Right lobe of liver (tissue), 6 donors: ENCODE data around the gene CREB3L2. TPM values are rescaled to one million over a fixed set of nuclear protein-coding genes. Genes with fewer than 3 reads are reported as not detected.

Experiments
- ATAC-seq, 4 donors: fragments of 200-7000 bp; cut with Tn5 transposase; one replicate each; pipeline ENCODE4 v1.9.1; 2020; ENCODE audit warnings: mild to moderate bottlenecking in 4 of 4, moderate library complexity in 4 of 4
- DNase-seq, 3 donors: peaks; one replicate each; pipeline ENCODE4 v3.0.0-alpha.2; 2020
- H3K27ac ChIP-seq, 3 donors: fragments of 200-600 bp; one replicate each; pipeline ENCODE4 v1.8.0; 2022
- H3K27me3 ChIP-seq, 2 donors: fragments of 200-600 bp; one replicate each; pipeline ENCODE4 v1.8.0; 2022
- H3K36me3 ChIP-seq, 4 donors: fragments of 200-600 bp; sonication (generic) in 1 of 4; one replicate each; pipeline versions ENCODE4 v1.5.1 to v1.8.0; 2017 to 2022; ENCODE audit warnings: control low read depth in 1 of 4
- H3K4me1 ChIP-seq, 4 donors: fragments of 200-600 bp; sonication (generic) in 1 of 4; one replicate each; pipeline versions ENCODE4 v1.5.1 to v1.8.0; 2017 to 2022; ENCODE audit warnings: control low read depth in 1 of 4
- H3K4me3 ChIP-seq, 3 donors: fragments of 200-600 bp; one replicate each; pipeline ENCODE4 v1.8.0; 2022
- H3K9me3 ChIP-seq, 4 donors: fragments of 200-600 bp; sonication (generic) in 1 of 4; one replicate each; pipeline versions ENCODE4 v1.5.1 to v1.8.0; 2017 to 2022; ENCODE audit warnings: control low read depth in 1 of 4
- CTCF ChIP-seq, 4 donors: fragments of 200-600 bp in 3 of 4; fragments of 450-650 bp in 1 of 4; IDR thresholded peaks; one replicate each; pipeline versions ENCODE4 v1.5.1 to v1.8.0; 2016 to 2022; ENCODE audit warnings: antibody characterized with exemption in 4 of 4, mild to moderate bottlenecking in 2 of 4
- POLR2A ChIP-seq: fragments of 450-650 bp; IDR thresholded peaks from one replicate; pipeline ENCODE4 v1.6.1; 2017; ENCODE audit warnings: antibody characterized with exemption, mild to moderate bottlenecking
- WGBS: methylation state at CpG from one replicate; pipeline ENCODE4 v1.1.6; 2018; ENCODE audit warnings: low coverage, low lambda C conversion rate; ENCODE audit not compliant: insufficient coverage; ENCODE audit errors: missing lambda C conversion rate; 5-methylcytosine and 5-hydroxymethylcytosine counted together
- intact Hi-C, 2 donors: fragments of 100-400 bp; cut with DNase I; formaldehyde crosslinking; loops; one replicate each; pipeline versions ENCODE4 v1.11.2 to v1.14.1; 2022
- total RNA-seq, 6 experiments: library from RNA; depleted of rRNA in 2 of 6; stranded (reverse); fragments of >200 nt in 2 of 6; fragmentation: NEBNext Ultra II Directional in 3 of 6; extraction: Animal tissue kit (Norgen Biotek cat#: 25700) in 3 of 6; gene quantifications; one replicate each; pipeline versions ENCODE4 v1.1.0 to v1.2.4, GENCODE V29; 2016 to 2023
- donor health status: DM: no; HTN: yes; CAD: no.
- donor health status: DM: no; HTN: no; CAD: no.
- donor health status: DM: no; HTN: no; CAD: no.
- donor health status: DM: no; HTN: yes; CAD: no.
- donor health status: DM: no; HTN: yes; CAD: no.

The CREB3L2 gene
- total RNA-seq, 6 experiments from 2014 or later: 11.5 to 29.9 (median 18.2) TPM

DNA sequence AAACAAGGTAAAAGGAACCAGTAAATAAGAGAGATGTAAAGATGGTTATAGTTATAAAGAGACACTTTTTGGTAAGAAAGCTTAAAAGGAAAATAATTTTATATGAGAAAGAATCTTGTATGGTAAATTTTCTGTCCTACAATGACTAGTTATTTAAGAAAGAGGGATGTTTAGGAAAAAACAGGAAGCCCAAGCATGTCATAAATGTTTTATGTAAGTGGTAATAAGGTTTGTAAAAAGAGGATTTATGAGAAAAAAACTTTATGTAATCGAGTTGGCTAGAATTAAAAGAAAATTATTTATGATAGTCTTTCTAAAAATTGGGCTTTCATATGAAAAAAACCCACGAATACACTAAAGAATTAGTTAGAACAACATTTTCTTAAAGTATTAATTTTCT lies 34.2 kb upstream of the CREB3L2 start:
- Histone ChIP-seq H3K4me3 (no peak overlapping the region), H3K9me3 (no peaks in the 10 kb centered on the region), H3K27me3 (no peaks in the 10 kb centered on the region), H3K27ac (no peak overlapping the region), H3K36me3 (no peaks in the 10 kb centered on the region), H3K4me1 (peaks cover 0 to 2% (median 0%) of the 10 kb centered on the region in 4 donors)
- WGBS: 54% methylated on average over 2 of the region's 2 CpGs
- intact Hi-C loops: no loop called here
- ATAC-seq (no peak), DNase-seq (no peak)
- TF ChIP-seq POLR2A: no peak
- no peak for TF ChIP-seq CTCF (IDR thresholded peaks at IDR 0.05)

GRCh38 chr7:138033241-138033640 lies 31.4 kb upstream of the CREB3L2 start:
- H3K4me3 ChIP-seq: no peak overlapping the region
- H3K9me3 ChIP-seq: no peaks in the 10 kb centered on the region
- H3K4me1 ChIP-seq: peaks cover 0 to 2% (median 0%) of the 10 kb centered on the region in 4 donors
- DNase-seq (no peak), ATAC-seq (peak; percentile 55 to 85 (median 73))
- no peaks in the 10 kb centered on the region for H3K36me3 ChIP-seq
- H3K27me3 ChIP-seq: no peaks in the 10 kb centered on the region
- intact Hi-C loops: no loop called here
- no peak overlapping the region for H3K27ac ChIP-seq
- WGBS: 73% methylated on average over 4 of the region's 4 CpGs
- TF ChIP-seq POLR2A: no peak
- TF ChIP-seq CTCF (IDR thresholded peaks at IDR 0.05): no peak

DNA sequence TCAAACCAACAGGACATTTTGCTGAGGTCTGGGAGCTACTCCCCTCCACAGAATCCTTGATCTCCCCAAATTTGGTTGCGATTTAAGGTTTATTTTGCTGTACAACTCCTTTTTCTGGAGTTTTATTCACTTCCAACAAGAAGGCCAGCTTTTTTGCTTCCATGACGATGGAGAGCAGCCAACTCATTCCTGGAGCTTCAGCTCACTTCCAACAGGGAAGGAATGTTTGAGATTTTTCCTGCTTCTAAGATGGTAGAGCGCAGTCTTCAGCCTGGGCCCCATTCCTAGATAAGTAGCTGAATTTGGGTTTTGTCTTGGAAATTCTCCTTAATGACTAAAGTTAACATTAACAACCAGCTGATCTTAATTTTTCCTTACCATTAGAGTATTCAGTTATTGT lies 30.9 kb upstream of the CREB3L2 start:
- Histone ChIP-seq H3K4me1 (peaks cover 0 to 2% (median 0%) of the 10 kb centered on the region in 4 donors), H3K27me3 (no peaks in the 10 kb centered on the region), H3K27ac (no peak overlapping the region), H3K4me3 (no peak overlapping the region), H3K36me3 (no peaks in the 10 kb centered on the region), H3K9me3 (no peaks in the 10 kb centered on the region)
- DNase-seq: no peak
- intact Hi-C loops: no loop called here
- TF ChIP-seq CTCF (IDR thresholded peaks at IDR 0.05) (no peak), POLR2A (no peak)
- WGBS: 82% methylated on average over 3 of the region's 3 CpGs
- ATAC-seq: no peak

GRCh38 chr7:138032186-138032585 lies 30.3 kb upstream of the CREB3L2 start:
- Histone ChIP-seq H3K27me3 (no peaks in the 10 kb centered on the region), H3K9me3 (no peaks in the 10 kb centered on the region), H3K27ac (no peak overlapping the region), H3K4me3 (no peak overlapping the region), H3K36me3 (no peaks in the 10 kb centered on the region), H3K4me1 (peaks cover 0 to 2% (median 0%) of the 10 kb centered on the region in 4 donors)
- intact Hi-C loops: no loop called here
- TF ChIP-seq POLR2A (no peak), CTCF (IDR thresholded peaks at IDR 0.05) (no peak)
- ATAC-seq: no peak
- DNase-seq: no peak

DNA sequence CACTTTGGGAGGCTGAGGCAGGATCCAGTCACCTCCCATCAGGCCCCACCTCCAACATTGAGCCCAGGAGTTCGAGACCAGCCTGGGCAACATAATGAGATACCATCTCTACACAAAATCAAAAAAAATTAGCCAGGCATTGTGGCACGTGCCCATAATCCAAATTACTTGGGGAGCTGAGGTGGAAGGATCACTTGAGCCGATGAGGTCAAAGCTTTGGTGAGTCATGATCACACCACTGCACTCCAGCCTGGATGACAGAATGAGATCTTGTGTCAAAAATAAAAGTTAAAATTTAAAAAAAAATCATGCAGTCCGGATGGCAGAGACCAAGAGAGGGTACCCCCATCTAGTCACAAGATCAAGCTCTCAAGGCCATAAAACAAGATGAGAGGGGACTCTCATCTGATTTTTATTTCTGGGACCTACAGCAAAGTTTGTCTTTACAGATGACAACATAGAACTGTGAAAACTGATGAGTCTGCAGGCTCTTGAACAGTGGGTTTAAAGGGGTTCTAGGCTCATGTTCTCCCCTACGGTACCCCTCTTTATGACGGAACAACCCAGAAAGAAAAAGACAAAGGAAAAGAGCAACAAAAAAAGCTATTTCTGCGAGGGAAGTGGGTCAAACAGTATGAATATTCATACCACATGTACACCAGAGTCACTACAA lies 28.9 kb upstream of the CREB3L2 start:
- ATAC-seq (peak in 1 of 4 donors; percentile 75), DNase-seq (no peak)
- Histone ChIP-seq H3K4me3 (no peak overlapping the region), H3K27ac (no peak overlapping the region), H3K4me1 (peaks cover 0 to 2% (median 0%) of the 10 kb centered on the region in 4 donors), H3K36me3 (no peaks in the 10 kb centered on the region), H3K27me3 (no peaks in the 10 kb centered on the region), H3K9me3 (no peaks in the 10 kb centered on the region)
- no peak for TF ChIP-seq CTCF (IDR thresholded peaks at IDR 0.05)
- no peak for TF ChIP-seq POLR2A
- WGBS: 58% methylated on average over 7 of the region's 7 CpGs
- intact Hi-C loops: no loop called here
